NCI-H748 treated with DMSO at 0.1 percent for 48 hours (cell line): Measurements from ENCODE around the gene RNU7-1.

Experiments
- DNase-seq: peaks from one replicate; lab custom pipeline; 2025; lab: John Stamatoyannopoulos, UW

Gene RNU7-1

GRCh38 chr12:6953442-6954315 is 10.1 kb downstream of the RNU7-1 start:
- no peak for DNase-seq

GRCh38 chr12:6954316-6955107 is 10.9 kb downstream of the RNU7-1 start:
- no peak for DNase-seq

GRCh38 chr12:6955108-6956020 is 11.7 kb downstream of the RNU7-1 start:
- DNase-seq: no peak

GRCh38 chr12:6956021-6956727 is 12.6 kb downstream of the RNU7-1 start:
- no peak for DNase-seq

GRCh38 chr12:6957151-6957701 is 13.6 kb downstream of the RNU7-1 start:
- no peak for DNase-seq

GRCh38 chr12:6957741-6958608 is 14.4 kb downstream of the RNU7-1 start:
- DNase-seq: no peak

GRCh38 chr12:6958609-6959057 is 15.0 kb downstream of the RNU7-1 start:
- no peak for DNase-seq

- no peak for DNase-seq
Measured at GRCh38 chr12:6959058-6959804, 15.6 kb downstream of the RNU7-1 start.

GRCh38 chr12:6959805-6960592 is 16.4 kb downstream of the RNU7-1 start:
- no peak for DNase-seq

GRCh38 chr12:6960593-6961277 is 17.1 kb downstream of the RNU7-1 start:
- no peak for DNase-seq

GRCh38 chr12:6961278-6961694 is 17.7 kb downstream of the RNU7-1 start:
- DNase-seq: no peak

- DNase-seq: peak; percentile 24
Measured at GRCh38 chr12:6961695-6962284, 18.2 kb downstream of the RNU7-1 start.

GRCh38 chr12:6962285-6963015 is 18.8 kb downstream of the RNU7-1 start:
- no peak for DNase-seq

- DNase-seq: no peak
Measured at GRCh38 chr12:6963016-6963731, 19.6 kb downstream of the RNU7-1 start.

- no peak for DNase-seq
Measured at GRCh38 chr12:6963791-6964413, 20.3 kb downstream of the RNU7-1 start.

- no peak for DNase-seq
Measured at GRCh38 chr12:6964605-6965025, 21.0 kb downstream of the RNU7-1 start.
